Liver (tissue), 9 donors: ENCODE results near the gene BICDL1. TPM values are rescaled to one million over a fixed set of nuclear protein-coding genes. Genes with fewer than 3 reads are reported as not detected.

Experiments used
- DNase-seq: peaks from one replicate; pipeline ENCODE4 v3.0.0-alpha.2; 2017; ENCODE audit warnings: low spot score
- H3K27ac ChIP-seq, 2 donors: one replicate each; pipeline ENCODE4 v1.7.0; 2013; ENCODE audit warnings: inconsistent platforms in 2 of 2, low read length in 2 of 2, control low read depth in 1 of 2, low read depth in 1 of 2, mild to moderate bottlenecking in 1 of 2
- H3K27me3 ChIP-seq, 4 donors: one replicate each; pipeline versions ENCODE4 v1.6.1 to v1.7.0; 2013; ENCODE audit warnings: low read length in 3 of 4, inconsistent platforms in 1 of 4, mild to moderate bottlenecking in 1 of 4, moderate library complexity in 1 of 4; ENCODE audit not compliant: control insufficient read depth in 4 of 4, insufficient read depth in 4 of 4
- H3K36me3 ChIP-seq, 4 donors: one replicate each; pipeline versions ENCODE4 v1.6.1 to v1.7.0; 2013; ENCODE audit warnings: low read length in 3 of 4, mild to moderate bottlenecking in 3 of 4, low read depth in 1 of 4, moderate library complexity in 1 of 4; ENCODE audit not compliant: control insufficient read depth in 4 of 4, insufficient read depth in 3 of 4
- H3K4me1 ChIP-seq, 4 donors: one replicate each; pipeline versions ENCODE4 v1.6.1 to v1.7.0; 2013; ENCODE audit warnings: low read length in 3 of 4, mild to moderate bottlenecking in 3 of 4, moderate library complexity in 1 of 4; ENCODE audit not compliant: control insufficient read depth in 4 of 4, insufficient read depth in 4 of 4
- H3K4me3 ChIP-seq, 3 donors: one replicate each; pipeline versions ENCODE4 v1.6.1 to v1.7.0; 2013; ENCODE audit warnings: low read length in 3 of 3, control low read depth in 1 of 3, low read depth in 1 of 3, mild to moderate bottlenecking in 1 of 3
- H3K9ac ChIP-seq, 2 donors: one replicate each; pipeline ENCODE4 v1.7.0; 2013; ENCODE audit warnings: low read length in 2 of 2, mild to moderate bottlenecking in 2 of 2, moderate library complexity in 2 of 2, control low read depth in 1 of 2, low read depth in 1 of 2
- H3K9me3 ChIP-seq, 4 donors: one replicate each; pipeline versions ENCODE4 v1.6.1 to v1.7.0; 2013; ENCODE audit warnings: low read length in 3 of 4; ENCODE audit not compliant: control insufficient read depth in 4 of 4
- EGR1 ChIP-seq, 2 donors: IDR thresholded peaks; 2 replicates each; pipeline ENCODE4 v1.6.1; 2016 to 2018; ENCODE audit warnings: antibody characterized with exemption in 2 of 2, low read depth in 2 of 2
- FOXA1 ChIP-seq: IDR thresholded peaks from 2 replicates; pipeline ENCODE4 v1.6.1; 2016; ENCODE audit warnings: antibody characterized with exemption
- FOXA2 ChIP-seq: IDR thresholded peaks from 2 replicates; pipeline ENCODE4 v1.6.1; 2016; ENCODE audit warnings: antibody characterized with exemption
- HNF4A ChIP-seq, 2 donors: conservative IDR thresholded peaks; 2 replicates each; pipeline ENCODE4 v1.6.1; 2016; ENCODE audit warnings: antibody characterized with exemption in 2 of 2, mild to moderate bottlenecking in 2 of 2
- HNF4G ChIP-seq: IDR thresholded peaks from 2 replicates; pipeline ENCODE4 v1.6.1; 2016; ENCODE audit warnings: antibody characterized with exemption
- JUND ChIP-seq, 2 donors: IDR thresholded peaks; 2 replicates each; pipeline ENCODE4 v1.6.1; 2016; ENCODE audit warnings: antibody characterized with exemption in 2 of 2
- NR2F2 ChIP-seq: IDR thresholded peaks from 2 replicates; pipeline ENCODE4 v1.6.1; 2016; ENCODE audit warnings: antibody characterized with exemption
- RAD21 ChIP-seq, 2 donors: IDR thresholded peaks; 2 replicates each; pipeline ENCODE4 v1.6.1; 2016; ENCODE audit warnings: antibody characterized with exemption in 2 of 2, mild to moderate bottlenecking in 2 of 2
- RXRA ChIP-seq, 2 donors: IDR thresholded peaks; 2 replicates each; pipeline ENCODE4 v1.6.1; 2017 to 2018; ENCODE audit warnings: antibody characterized with exemption in 2 of 2, mild to moderate bottlenecking in 1 of 2
- SP1 ChIP-seq: IDR thresholded peaks from 2 replicates; pipeline ENCODE4 v1.6.1; 2018; ENCODE audit warnings: antibody characterized with exemption, mild to moderate bottlenecking
- TAF1 ChIP-seq: conservative IDR thresholded peaks from 2 replicates; pipeline ENCODE4 v1.6.1; 2016; ENCODE audit warnings: antibody characterized with exemption, mild to moderate bottlenecking
- YY1 ChIP-seq: IDR thresholded peaks from 2 replicates; pipeline ENCODE4 v1.6.1; 2016; ENCODE audit warnings: antibody characterized with exemption, mild to moderate bottlenecking
- WGBS: extraction: QIAGEN DNeasy Blood & Tissue Kit; methylation state at CpG from one replicate; pipeline ENCODE4 v1.1.7; 2013; 5-methylcytosine and 5-hydroxymethylcytosine counted together
- polyA plus RNA-seq, 2 donors: library from polyadenylated mRNA; stranded (reverse) in 1 of 2; unstranded in 1 of 2; fragments of 200-250 nt in 1 of 2; fragments of >200 nt in 1 of 2; fragmentation: Nextera tagmentation in 1 of 2; extraction: Ambion mirVana in 1 of 2; gene quantifications; one replicate each; pipeline versions ENCODE4 v1.2.1 to v1.2.3, GENCODE V29; 2013 to 2015
- total RNA-seq, 2 donors: library from RNA; depleted of rRNA; stranded (reverse); fragments of >200 nt; gene quantifications; one replicate each; pipeline ENCODE4 v1.2.3, GENCODE V29; 2014
- TF ChIP-seq, protein P1 (sequence below): IDR thresholded peaks from 2 replicates; pipeline ENCODE4 v1.6.1; 2016; ENCODE audit warnings: antibody characterized with exemption
- TF ChIP-seq, protein P2 (sequence below): IDR thresholded peaks from 2 replicates; pipeline ENCODE4 v1.6.1; 2016; ENCODE audit warnings: antibody characterized with exemption, mild to moderate bottlenecking
- TF ChIP-seq, protein P3 (sequence below): IDR thresholded peaks from 2 replicates; pipeline ENCODE4 v1.6.1; 2016; ENCODE audit warnings: antibody characterized with exemption
- TF ChIP-seq, protein P4 (sequence below): fragments of 150-350 bp; IDR thresholded peaks from 2 replicates; pipeline ENCODE4 v1.5.1; 2017; ENCODE audit warnings: improper control_type of control experiment, low read depth, low read length; ENCODE audit not compliant: missing input control
- TF ChIP-seq, protein P5 (sequence below): IDR thresholded peaks from 2 replicates; pipeline ENCODE4 v1.6.1; 2016; ENCODE audit warnings: antibody characterized with exemption
- donor health status: healthy.
- donor health status: healthy.
- donor health status: healthy.
- donor health status: healthy.
- donor health status: healthy.

Gene BICDL1
- total and polyA plus RNA-seq, 4 donors, result 0.65 to 3.8 (median 2.3) TPM

DNA sequence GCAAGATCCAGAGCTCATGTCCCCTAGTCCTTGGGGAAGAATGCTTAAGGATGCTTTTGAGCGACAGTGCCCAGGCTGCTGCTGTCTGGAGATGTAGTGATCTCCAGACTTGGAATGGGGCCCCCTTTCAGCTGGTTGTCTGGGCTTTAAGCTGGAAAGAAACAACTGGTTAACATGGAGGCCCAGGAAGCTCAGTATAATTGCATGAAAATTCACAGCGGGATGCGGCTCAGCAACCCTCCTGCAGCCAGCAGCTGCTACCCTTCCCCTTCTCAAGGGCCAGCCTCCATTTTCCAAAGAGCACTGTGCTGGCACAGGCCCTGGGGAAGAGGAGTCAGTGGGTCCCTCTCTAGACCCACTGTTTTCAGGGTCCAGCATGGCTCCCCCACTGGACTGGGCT, 101.2 kb downstream of the BICDL1 start:
- WGBS, result 95% methylated on average over 3 of the region's 3 CpGs
- Histone ChIP-seq H3K4me1 (peaks cover 0 to 13% (median 9%) of the 10 kb centered on the region in 4 donors), H3K27me3 (no peaks in the 10 kb centered on the region), H3K9me3 (no peaks in the 10 kb centered on the region), H3K27ac (no peak overlapping the region), H3K9ac (no peak overlapping the region), H3K36me3 (peaks cover 0 to 6% (median 0%) of the 10 kb centered on the region in 4 donors), H3K4me3 (no peak overlapping the region)
- no peak for DNase-seq
- TF ChIP-seq YY1 (no peak), HNF4G (no peak), JUND (IDR thresholded peaks at IDR 0.05) (no peak), NR2F2 (no peak), EGR1 (IDR thresholded peaks at IDR 0.05; ENCODE audit: low read depth in 2 of 2) (no peak), TAF1 (no peak), SP1 (no peak), RXRA (IDR thresholded peaks at IDR 0.05) (no peak), FOXA2 (no peak), FOXA1 (no peak), RAD21 (IDR thresholded peaks at IDR 0.05) (no peak), HNF4A (conservative IDR thresholded peaks at IDR 0.05) (no peak)
- TF ChIP-seq, protein P1, sequence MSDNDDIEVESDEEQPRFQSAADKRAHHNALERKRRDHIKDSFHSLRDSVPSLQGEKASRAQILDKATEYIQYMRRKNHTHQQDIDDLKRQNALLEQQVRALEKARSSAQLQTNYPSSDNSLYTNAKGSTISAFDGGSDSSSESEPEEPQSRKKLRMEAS, result no peak
- TF ChIP-seq, protein P2, sequence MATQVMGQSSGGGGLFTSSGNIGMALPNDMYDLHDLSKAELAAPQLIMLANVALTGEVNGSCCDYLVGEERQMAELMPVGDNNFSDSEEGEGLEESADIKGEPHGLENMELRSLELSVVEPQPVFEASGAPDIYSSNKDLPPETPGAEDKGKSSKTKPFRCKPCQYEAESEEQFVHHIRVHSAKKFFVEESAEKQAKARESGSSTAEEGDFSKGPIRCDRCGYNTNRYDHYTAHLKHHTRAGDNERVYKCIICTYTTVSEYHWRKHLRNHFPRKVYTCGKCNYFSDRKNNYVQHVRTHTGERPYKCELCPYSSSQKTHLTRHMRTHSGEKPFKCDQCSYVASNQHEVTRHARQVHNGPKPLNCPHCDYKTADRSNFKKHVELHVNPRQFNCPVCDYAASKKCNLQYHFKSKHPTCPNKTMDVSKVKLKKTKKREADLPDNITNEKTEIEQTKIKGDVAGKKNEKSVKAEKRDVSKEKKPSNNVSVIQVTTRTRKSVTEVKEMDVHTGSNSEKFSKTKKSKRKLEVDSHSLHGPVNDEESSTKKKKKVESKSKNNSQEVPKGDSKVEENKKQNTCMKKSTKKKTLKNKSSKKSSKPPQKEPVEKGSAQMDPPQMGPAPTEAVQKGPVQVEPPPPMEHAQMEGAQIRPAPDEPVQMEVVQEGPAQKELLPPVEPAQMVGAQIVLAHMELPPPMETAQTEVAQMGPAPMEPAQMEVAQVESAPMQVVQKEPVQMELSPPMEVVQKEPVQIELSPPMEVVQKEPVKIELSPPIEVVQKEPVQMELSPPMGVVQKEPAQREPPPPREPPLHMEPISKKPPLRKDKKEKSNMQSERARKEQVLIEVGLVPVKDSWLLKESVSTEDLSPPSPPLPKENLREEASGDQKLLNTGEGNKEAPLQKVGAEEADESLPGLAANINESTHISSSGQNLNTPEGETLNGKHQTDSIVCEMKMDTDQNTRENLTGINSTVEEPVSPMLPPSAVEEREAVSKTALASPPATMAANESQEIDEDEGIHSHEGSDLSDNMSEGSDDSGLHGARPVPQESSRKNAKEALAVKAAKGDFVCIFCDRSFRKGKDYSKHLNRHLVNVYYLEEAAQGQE, result no peak
- TF ChIP-seq, protein P3, sequence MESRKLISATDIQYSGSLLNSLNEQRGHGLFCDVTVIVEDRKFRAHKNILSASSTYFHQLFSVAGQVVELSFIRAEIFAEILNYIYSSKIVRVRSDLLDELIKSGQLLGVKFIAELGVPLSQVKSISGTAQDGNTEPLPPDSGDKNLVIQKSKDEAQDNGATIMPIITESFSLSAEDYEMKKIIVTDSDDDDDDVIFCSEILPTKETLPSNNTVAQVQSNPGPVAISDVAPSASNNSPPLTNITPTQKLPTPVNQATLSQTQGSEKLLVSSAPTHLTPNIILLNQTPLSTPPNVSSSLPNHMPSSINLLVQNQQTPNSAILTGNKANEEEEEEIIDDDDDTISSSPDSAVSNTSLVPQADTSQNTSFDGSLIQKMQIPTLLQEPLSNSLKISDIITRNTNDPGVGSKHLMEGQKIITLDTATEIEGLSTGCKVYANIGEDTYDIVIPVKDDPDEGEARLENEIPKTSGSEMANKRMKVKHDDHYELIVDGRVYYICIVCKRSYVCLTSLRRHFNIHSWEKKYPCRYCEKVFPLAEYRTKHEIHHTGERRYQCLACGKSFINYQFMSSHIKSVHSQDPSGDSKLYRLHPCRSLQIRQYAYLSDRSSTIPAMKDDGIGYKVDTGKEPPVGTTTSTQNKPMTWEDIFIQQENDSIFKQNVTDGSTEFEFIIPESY, result no peak
- TF ChIP-seq, protein P4, sequence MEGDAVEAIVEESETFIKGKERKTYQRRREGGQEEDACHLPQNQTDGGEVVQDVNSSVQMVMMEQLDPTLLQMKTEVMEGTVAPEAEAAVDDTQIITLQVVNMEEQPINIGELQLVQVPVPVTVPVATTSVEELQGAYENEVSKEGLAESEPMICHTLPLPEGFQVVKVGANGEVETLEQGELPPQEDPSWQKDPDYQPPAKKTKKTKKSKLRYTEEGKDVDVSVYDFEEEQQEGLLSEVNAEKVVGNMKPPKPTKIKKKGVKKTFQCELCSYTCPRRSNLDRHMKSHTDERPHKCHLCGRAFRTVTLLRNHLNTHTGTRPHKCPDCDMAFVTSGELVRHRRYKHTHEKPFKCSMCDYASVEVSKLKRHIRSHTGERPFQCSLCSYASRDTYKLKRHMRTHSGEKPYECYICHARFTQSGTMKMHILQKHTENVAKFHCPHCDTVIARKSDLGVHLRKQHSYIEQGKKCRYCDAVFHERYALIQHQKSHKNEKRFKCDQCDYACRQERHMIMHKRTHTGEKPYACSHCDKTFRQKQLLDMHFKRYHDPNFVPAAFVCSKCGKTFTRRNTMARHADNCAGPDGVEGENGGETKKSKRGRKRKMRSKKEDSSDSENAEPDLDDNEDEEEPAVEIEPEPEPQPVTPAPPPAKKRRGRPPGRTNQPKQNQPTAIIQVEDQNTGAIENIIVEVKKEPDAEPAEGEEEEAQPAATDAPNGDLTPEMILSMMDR, result no peak
- TF ChIP-seq, protein P5, sequence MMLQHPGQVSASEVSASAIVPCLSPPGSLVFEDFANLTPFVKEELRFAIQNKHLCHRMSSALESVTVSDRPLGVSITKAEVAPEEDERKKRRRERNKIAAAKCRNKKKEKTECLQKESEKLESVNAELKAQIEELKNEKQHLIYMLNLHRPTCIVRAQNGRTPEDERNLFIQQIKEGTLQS, result no peak
